ENCODE measurements around the gene TMEM92. TPM values are rescaled to one million over a fixed set of nuclear protein-coding genes. Genes with fewer than 3 reads are reported as not detected.

The TMEM92 gene
- total RNA-seq (2021; ENCODE audit: unreplicated experiment) (6.6 TPM), Bru-seq, nascent RNA (percentile 40 among the genes with signal in this experiment), BruChase-seq, experiment 1, labeled RNA remaining after a 6-hour chase (percentile 30 among the genes with signal in this experiment), BruChase-seq, experiment 2, labeled RNA remaining after a 2-hour chase (percentile 38 among the genes with signal in this experiment)
- polyA plus RNA-seq (2012): 6.4 and 11.3 TPM in 2 replicates
- long read RNA-seq, transcript TMEM92-202 (5 exons, 573 nt): major isoform, 6 of 13 reads
- long read RNA-seq, partial matches to known transcripts: 1 of 13 reads
- long read RNA-seq, other reads (novel, unspliced or antisense): 6 of 13 reads

- Histone ChIP-seq H3K27me3 (ENCODE audit: insufficient read depth, low read length) (no peaks in the 10 kb centered on the region), H3K36me3 (ENCODE audit: control insufficient read depth in 1 of 2, insufficient read depth in 2 of 2, low read length in 2 of 2) (no peaks in the 10 kb centered on the region), H3K4me3 (replicated peaks in 1 of 2; ENCODE audit: low read depth in 1 of 2, low read length in 2 of 2) (peak within 1 kb of the TSS; percentile 58 to 62), H3K9me2 (ENCODE audit: insufficient read depth) (no peaks in the 10 kb centered on the region), H2AFZ (ENCODE audit: low read depth, low read length, poor library complexity, severe bottlenecking) (peak within 1 kb of the TSS; percentile 87), H3K9ac (ENCODE audit: low read length) (peak within 1 kb of the TSS; percentile 56), H3K27ac (ENCODE audit: low read depth, low read length) (peak within 1 kb of the TSS; percentile 9; the same call in 1 of the 2 replicates), H3K9me3 (ENCODE audit: control insufficient read depth in 1 of 2, insufficient read depth in 1 of 2, low read depth in 1 of 2, low read length in 2 of 2) (no peaks in the 10 kb centered on the region), H3K4me1 (ENCODE audit: control insufficient read depth in 1 of 2, insufficient read depth in 2 of 2, low read length in 2 of 2) (peaks cover 31 to 59% of the 10 kb centered on the region in 2 experiments), H3K79me2 (ENCODE audit: insufficient read depth, low read length) (no peaks in the 10 kb centered on the region), H4K20me1 (ENCODE audit: insufficient read depth) (no peaks in the 10 kb centered on the region), H3K4me2 (ENCODE audit: low read length) (peak within 1 kb of the TSS; percentile 94)
- POLR2A ChIA-PET: interaction anchor here (1.1 kb wide), 1 partner anchor 57 kb away, joined by 4 read pairs; no protein-coding TSS in a partner anchor
- ATAC-seq (peak; percentile 87), DNase-seq (ENCODE audit: low read depth, low spot score) (peak; percentile 62)
- BruUV-seq (replicated peaks): no TSS peak
- TF ChIP-seq ELF1 (IDR thresholded peaks at IDR 0.05; ENCODE audit: borderline replicate concordance, low read depth) (no peak), SIN3A (IDR thresholded peaks at IDR 0.05; ENCODE audit: low read depth) (no peak), EGR1 (IDR thresholded peaks at IDR 0.05; ENCODE audit: low read depth) (peak; percentile 21; the same call in 1 of the 2 replicates), CTCF (IDR thresholded peaks at IDR 0.05 in 2 of 3, conservative IDR thresholded peaks at IDR 0.05 in 1 of 3; ENCODE audit: borderline replicate concordance in 1 of 3, insufficient read depth in 1 of 3, low read depth in 2 of 3, low read length in 2 of 3) (no peak), RAD21 (IDR thresholded peaks at IDR 0.05; ENCODE audit: low read depth) (no peak), ZBTB33 (IDR thresholded peaks at IDR 0.05; ENCODE audit: extremely low read depth, insufficient replicate concordance, low read length) (no peak), TCF7L2 (IDR thresholded peaks at IDR 0.05; ENCODE audit: borderline replicate concordance, extremely low read depth, insufficient read depth, insufficient read length) (no peak), FOSL1 (IDR thresholded peaks at IDR 0.05; ENCODE audit: low read depth) (no peak), POLR2A (IDR thresholded peaks at IDR 0.05; ENCODE audit: borderline replicate concordance, extremely low read depth, insufficient read depth, insufficient read length) (no peak), ZFX (IDR thresholded peaks at IDR 0.05) (no peak), CEBPB (IDR thresholded peaks at IDR 0.05; ENCODE audit: low read depth) (no peak), MAX (IDR thresholded peaks at IDR 0.05) (no peak), EZH2 (IDR thresholded peaks at IDR 0.05) (no peak), YY1 (IDR thresholded peaks at IDR 0.05; ENCODE audit: extremely low read depth, insufficient replicate concordance, low read depth, low read length) (no peak), POLR2AphosphoS5 (IDR thresholded peaks at IDR 0.05; ENCODE audit: low read depth, low read length) (peak; percentile 59), EZH2phosphoT487 (IDR thresholded peaks at IDR 0.05; ENCODE audit: borderline replicate concordance) (no peak)
- CTCF ChIA-PET: interaction anchor here (0.7 to 8.9 kb wide), 17 partner anchors 8 to 247 kb away, joined by 3 to 152 read pairs (median 5); partner anchors contain the start of gene COL1A1
- RAD21 ChIA-PET (ENCODE audit: low non-redundant PET in 1 of 2, low total read pairs in 2 of 2, uncharacterized antibody in 2 of 2, unreplicated experiment in 2 of 2): interaction anchor here (1.1 to 2.3 kb wide), 5 partner anchors 22 to 96 kb away, joined by 3 to 16 read pairs (median 4); no protein-coding TSS in a partner anchor
- intact Hi-C loops (cut with micrococcal nuclease): no loop called here
Observed at GRCh38 chr17:50274142-50274896, at the start of gene TMEM92. TMEM92 (plus strand) TSS chr17:50274466; CDS start chr17:50274502, 36 bp downstream.
